ENCODE measurements around the gene JSRP1. TPM values are rescaled to one million over a fixed set of nuclear protein-coding genes. Genes with fewer than 3 reads are reported as not detected.

JSRP1 gene
- total RNA-seq, 1 experiment from 2014 or later = 0.38 TPM

GRCh38 chr19:2268480-2268830 is 12.2 kb upstream of the JSRP1 start:
- no peak for DNase-seq (ENCODE audit: low spot score)

- DNase-seq (ENCODE audit: low spot score) = peak; percentile 83
Observed at GRCh38 chr19:2266183-2266993, 10.2 kb upstream of the JSRP1 start.

GRCh38 chr19:2261438-2262172 is 5.4 kb upstream of the JSRP1 start:
- DNase-seq (ENCODE audit: low spot score) = no peak

GRCh38 chr19:2260341-2260805 is 4.2 kb upstream of the JSRP1 start:
- no peak for DNase-seq (ENCODE audit: low spot score)

GRCh38 chr19:2259336-2259735 is 3.1 kb upstream of the JSRP1 start:
- no peak for DNase-seq (ENCODE audit: low spot score)

GRCh38 chr19:2255112-2255845 is 938 bp downstream of the JSRP1 start:
- DNase-seq (ENCODE audit: low spot score) = no peak

- peak; percentile 47 for DNase-seq (ENCODE audit: low spot score)
Observed at GRCh38 chr19:2254064-2254872, 1.9 kb downstream of the JSRP1 start.

GRCh38 chr19:2253106-2254063 is 2.8 kb downstream of the JSRP1 start:
- DNase-seq (ENCODE audit: low spot score) = no peak

- no peak for DNase-seq (ENCODE audit: low spot score)
Observed at GRCh38 chr19:2252797-2253105, 3.5 kb downstream of the JSRP1 start.

GRCh38 chr19:2252055-2252796 is 4.0 kb downstream of the JSRP1 start:
- no peak for DNase-seq (ENCODE audit: low spot score)

GRCh38 chr19:2251106-2252054 is 4.8 kb downstream of the JSRP1 start:
- no peak for DNase-seq (ENCODE audit: low spot score)

- no peak for DNase-seq (ENCODE audit: low spot score)
Observed at GRCh38 chr19:2250766-2251105, 5.5 kb downstream of the JSRP1 start.

GRCh38 chr19:2249880-2250765 is 6.1 kb downstream of the JSRP1 start:
- DNase-seq (ENCODE audit: low spot score) = no peak

GRCh38 chr19:2249010-2249866 is 7.0 kb downstream of the JSRP1 start, which contains the start of gene AMH:
TSS of gene AMH (plus strand) at chr19:2249323. CDS start at chr19:2249333, 10 bp downstream.
- peak; percentile 13 for DNase-seq (ENCODE audit: low spot score)

GRCh38 chr19:2248136-2249009 is 7.8 kb downstream of the JSRP1 start:
- DNase-seq (ENCODE audit: low spot score) = no peak
